Choroid plexus epithelial cell (primary cell): ENCODE data around the gene EHBP1.

Source experiments
- DNase-seq: peaks from one replicate; pipeline ENCODE4 v3.0.0-alpha.2; 2010; ENCODE audit warnings: low read depth
- H3K4me3 ChIP-seq: 2 replicates; pipeline ENCODE4 v1.5.1; 2011; ENCODE audit warnings: low read depth, mild to moderate bottlenecking, control low read depth, low read length, moderate library complexity
- TF ChIP-seq, protein P1 (sequence below): conservative IDR thresholded peaks from 2 replicates; pipeline ENCODE4 v1.5.1; 2011; ENCODE audit warnings: low read depth, mild to moderate bottlenecking, control low read depth, inconsistent platforms, low read length, moderate library complexity

The EHBP1 gene

DNA sequence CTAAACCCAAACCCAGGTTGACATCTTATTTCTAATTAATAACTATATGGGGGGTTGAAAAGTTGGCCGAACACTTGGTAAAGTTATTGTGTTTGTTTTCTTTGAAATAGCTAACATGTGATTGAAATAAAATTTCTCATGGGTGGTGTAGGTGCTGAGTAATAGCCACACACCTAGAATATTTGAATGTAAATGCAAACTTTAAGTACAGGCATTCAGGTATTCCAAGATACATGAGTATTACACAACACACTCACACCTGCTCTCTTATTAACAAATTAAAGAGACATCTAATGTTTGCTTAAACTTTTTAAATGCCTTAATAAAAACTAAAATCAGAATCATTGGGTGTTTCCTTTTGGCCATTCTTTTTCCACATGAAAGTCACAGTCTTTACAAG, 165.5 kb downstream of the EHBP1 start:
- TF ChIP-seq, protein P1, sequence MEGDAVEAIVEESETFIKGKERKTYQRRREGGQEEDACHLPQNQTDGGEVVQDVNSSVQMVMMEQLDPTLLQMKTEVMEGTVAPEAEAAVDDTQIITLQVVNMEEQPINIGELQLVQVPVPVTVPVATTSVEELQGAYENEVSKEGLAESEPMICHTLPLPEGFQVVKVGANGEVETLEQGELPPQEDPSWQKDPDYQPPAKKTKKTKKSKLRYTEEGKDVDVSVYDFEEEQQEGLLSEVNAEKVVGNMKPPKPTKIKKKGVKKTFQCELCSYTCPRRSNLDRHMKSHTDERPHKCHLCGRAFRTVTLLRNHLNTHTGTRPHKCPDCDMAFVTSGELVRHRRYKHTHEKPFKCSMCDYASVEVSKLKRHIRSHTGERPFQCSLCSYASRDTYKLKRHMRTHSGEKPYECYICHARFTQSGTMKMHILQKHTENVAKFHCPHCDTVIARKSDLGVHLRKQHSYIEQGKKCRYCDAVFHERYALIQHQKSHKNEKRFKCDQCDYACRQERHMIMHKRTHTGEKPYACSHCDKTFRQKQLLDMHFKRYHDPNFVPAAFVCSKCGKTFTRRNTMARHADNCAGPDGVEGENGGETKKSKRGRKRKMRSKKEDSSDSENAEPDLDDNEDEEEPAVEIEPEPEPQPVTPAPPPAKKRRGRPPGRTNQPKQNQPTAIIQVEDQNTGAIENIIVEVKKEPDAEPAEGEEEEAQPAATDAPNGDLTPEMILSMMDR, result no peak
- DNase-seq, result no peak
- H3K4me3 ChIP-seq, result no peak overlapping the region

DNA sequence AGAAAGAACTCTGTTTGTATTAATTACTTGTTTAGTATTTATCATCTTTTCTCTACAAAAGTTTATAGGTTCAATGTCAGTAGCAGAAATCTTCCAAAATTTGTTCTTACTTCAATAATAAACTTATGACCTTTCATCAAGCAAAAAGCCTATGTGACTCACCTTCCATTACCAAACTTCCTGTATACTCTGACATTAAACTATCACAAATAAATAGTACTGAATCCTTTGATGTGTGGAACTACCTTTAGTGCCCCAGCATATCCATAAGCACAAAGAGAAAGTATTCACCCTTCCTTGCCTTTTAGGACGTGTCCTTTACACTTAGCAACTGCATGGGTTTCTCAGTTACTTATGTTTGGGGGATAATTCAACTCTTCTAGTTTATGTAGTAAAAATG, 166.0 kb downstream of the EHBP1 start:
- no peak overlapping the region for H3K4me3 ChIP-seq
- DNase-seq, result peak; percentile 4
- TF ChIP-seq, protein P1, result no peak

DNA sequence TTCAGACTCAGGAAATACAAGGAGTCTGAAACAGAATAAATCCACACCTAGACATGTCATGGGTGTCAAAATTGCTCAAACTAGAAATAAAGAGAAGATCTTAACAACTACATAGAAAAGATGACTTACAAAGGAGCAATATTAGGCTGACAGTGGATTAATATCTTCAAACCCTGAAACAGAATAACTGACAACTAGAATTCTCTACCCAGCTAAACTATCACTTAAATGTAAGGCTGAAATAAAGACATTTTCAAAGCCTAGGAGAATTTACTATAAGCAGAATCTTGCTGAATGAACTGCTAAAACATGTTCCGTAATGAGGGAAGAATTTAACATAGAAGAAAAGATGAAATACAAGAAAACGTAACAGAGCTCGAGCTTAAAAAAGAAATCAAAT, 168.1 kb downstream of the EHBP1 start:
- DNase-seq, result no peak
- no peak overlapping the region for H3K4me3 ChIP-seq
- TF ChIP-seq, protein P1, result no peak

DNA sequence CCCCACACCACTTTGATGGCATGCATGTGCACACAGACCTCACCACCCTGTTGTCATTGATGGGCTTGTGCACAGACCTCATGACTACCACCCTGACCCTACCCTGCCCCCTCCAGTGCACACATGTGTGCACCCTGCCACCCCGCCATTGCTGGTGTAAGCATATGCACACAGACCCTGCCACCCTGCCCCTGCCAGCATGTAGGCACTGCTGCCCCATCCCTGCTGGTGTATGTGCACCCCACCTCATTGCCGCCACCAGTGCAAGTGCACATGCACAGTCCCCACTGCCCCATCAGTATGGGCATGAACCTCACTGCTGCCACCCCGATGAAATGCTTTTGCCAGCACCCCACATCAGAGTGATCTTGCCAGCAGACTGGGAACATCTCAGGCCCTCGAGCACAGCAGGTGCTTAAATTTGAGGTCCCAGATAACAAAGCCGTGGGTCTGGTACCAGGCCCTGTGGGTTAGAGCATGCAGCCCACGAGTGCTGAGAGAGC, 169.4 kb downstream of the EHBP1 start:
- TF ChIP-seq, protein P1, result no peak
- no peak for DNase-seq
- H3K4me3 ChIP-seq, result no peak overlapping the region

DNA sequence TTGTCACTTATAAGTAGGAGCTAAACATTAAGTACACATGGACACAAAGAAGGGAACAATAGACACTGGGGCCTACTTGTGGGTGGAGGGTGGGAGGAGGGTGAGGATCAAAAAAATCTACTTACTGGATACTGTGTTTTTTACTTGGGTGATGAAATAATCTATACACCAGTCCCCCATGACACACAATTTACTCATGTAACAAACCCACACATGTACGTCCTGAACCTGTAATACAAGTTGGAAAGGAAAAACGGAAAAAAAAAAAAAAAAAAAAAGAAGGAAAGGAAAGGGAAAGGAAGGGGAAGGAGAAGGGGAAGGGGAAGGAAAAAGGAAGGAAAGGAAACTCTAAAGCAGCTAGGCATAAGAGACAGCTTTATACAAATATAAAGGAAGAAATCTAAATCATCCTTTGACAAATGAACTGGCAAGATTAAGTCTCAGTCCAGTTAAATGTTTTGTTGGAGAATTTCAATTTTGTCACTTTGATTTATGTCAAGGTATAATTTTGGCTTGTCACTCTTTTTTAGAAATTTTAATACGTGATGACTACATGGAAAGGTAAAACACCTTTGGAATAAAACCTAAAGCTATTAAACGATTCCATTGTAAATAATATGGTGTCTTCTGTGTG, 175.8 kb downstream of the EHBP1 start:
- DNase-seq, result no peak
- TF ChIP-seq, protein P1, result no peak
- no peak overlapping the region for H3K4me3 ChIP-seq

DNA sequence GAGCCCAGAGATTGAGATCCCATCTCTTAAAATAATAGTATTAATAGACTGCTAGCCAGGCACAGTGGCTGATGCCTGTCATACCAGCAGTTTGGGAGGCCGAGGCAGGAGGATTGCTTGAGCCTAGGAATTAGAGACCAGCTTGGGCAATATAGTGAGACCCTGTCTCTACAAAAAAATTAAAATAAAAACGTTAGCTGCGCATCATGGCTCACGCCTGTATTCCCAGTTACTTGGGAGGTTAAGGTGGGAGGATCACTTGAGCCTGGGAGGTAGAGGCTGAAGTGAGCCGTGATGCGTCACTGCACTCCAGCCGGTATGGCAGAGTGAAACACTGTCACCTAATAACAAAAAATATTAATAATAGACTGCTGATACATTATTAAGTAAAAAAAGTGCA, 178.1 kb downstream of the EHBP1 start:
- no peak for DNase-seq
- TF ChIP-seq, protein P1, result no peak
- H3K4me3 ChIP-seq, result no peak overlapping the region

DNA sequence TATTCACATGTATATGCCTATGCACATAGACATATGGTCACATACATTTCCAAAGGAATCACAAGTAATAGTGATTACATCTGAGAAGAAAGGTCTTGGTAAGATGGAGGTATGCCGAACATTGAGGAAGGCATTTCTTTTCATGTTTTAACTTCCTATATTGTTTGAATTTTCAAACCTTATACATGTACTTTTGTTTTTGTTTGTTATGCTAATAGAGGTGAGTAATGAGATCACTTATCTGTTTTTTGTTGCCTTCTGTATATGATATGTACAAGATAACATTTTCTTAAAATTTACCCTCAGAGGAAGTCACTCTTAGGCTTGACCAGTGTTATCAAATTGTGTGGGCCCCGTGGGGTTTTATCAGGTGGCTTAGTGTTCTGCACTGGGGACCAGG, 178.6 kb downstream of the EHBP1 start:
- TF ChIP-seq, protein P1, result no peak
- DNase-seq, result no peak
- H3K4me3 ChIP-seq, result no peak overlapping the region
